Measurements from ENCODE around the gene PDIA6. TPM values are rescaled to one million over a fixed set of nuclear protein-coding genes. Genes with fewer than 3 reads are reported as not detected.

The PDIA6 gene
- total RNA-seq, 2 donors from 2014 or later = 402 to 408 TPM

DNA sequence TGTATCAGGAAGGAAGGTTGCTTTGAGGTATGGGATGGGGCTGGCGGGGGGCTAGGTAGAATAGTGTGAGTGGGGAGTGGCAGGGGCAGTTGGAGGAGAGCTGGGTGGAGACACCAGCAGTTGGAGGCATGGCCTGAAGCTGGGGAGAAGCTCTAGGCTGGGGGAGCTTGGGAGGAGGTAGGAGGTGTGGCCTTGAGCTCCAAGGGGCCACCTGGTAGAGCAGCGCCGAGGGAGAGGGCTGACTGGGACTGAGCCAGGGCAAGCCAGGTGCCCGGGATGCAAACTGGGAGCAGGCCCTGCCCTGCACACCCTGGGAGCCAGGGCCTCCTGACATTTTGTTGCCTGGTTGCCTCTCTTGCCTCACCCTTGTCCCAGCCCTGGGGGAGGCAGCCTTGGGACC is 33.1 kb upstream of the PDIA6 start:
- Mint-ChIP-seq H3K36me3 (ENCODE audit: low read depth) (no peaks in the 10 kb centered on the region), H3K27me3 (ENCODE audit: insufficient read depth) (peaks cover 7% of the 10 kb centered on the region), H3K4me1 (peaks cover 34% of the 10 kb centered on the region), H3K9me3 (peaks cover 20% of the 10 kb centered on the region), H3K4me3 (no peak overlapping the region), H3K27ac (no peak overlapping the region)
- Histone ChIP-seq H3K4me3 (ENCODE audit: low read length) (no peak overlapping the region), H3K27me3 (ENCODE audit: control insufficient read depth, insufficient read depth, low read length, poor library complexity, severe bottlenecking) (no peaks in the 10 kb centered on the region), H3K4me1 (ENCODE audit: control insufficient read depth, insufficient read depth, low read length) (peaks cover 5% of the 10 kb centered on the region), H3K27ac (ENCODE audit: low read depth, low read length) (no peak overlapping the region), H3K9ac (ENCODE audit: extremely low read depth, low read length, poor library complexity, severe bottlenecking) (no peak overlapping the region), H3K36me3 (ENCODE audit: control insufficient read depth, insufficient read depth, low read length) (no peaks in the 10 kb centered on the region), H3K9me3 (ENCODE audit: control insufficient read depth, low read length) (peaks cover 16% of the 10 kb centered on the region)
- 92 to 95% methylated on average over 4 of the region's 4 CpGs for WGBS, 2 experiments (ENCODE audit: insufficient coverage in 1 of 2, insufficient read length in 1 of 2)
- TF ChIP-seq, protein P1, sequence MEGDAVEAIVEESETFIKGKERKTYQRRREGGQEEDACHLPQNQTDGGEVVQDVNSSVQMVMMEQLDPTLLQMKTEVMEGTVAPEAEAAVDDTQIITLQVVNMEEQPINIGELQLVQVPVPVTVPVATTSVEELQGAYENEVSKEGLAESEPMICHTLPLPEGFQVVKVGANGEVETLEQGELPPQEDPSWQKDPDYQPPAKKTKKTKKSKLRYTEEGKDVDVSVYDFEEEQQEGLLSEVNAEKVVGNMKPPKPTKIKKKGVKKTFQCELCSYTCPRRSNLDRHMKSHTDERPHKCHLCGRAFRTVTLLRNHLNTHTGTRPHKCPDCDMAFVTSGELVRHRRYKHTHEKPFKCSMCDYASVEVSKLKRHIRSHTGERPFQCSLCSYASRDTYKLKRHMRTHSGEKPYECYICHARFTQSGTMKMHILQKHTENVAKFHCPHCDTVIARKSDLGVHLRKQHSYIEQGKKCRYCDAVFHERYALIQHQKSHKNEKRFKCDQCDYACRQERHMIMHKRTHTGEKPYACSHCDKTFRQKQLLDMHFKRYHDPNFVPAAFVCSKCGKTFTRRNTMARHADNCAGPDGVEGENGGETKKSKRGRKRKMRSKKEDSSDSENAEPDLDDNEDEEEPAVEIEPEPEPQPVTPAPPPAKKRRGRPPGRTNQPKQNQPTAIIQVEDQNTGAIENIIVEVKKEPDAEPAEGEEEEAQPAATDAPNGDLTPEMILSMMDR (conservative IDR thresholded peaks at IDR 0.05) = no peak
- no peak for DNase-seq

DNA sequence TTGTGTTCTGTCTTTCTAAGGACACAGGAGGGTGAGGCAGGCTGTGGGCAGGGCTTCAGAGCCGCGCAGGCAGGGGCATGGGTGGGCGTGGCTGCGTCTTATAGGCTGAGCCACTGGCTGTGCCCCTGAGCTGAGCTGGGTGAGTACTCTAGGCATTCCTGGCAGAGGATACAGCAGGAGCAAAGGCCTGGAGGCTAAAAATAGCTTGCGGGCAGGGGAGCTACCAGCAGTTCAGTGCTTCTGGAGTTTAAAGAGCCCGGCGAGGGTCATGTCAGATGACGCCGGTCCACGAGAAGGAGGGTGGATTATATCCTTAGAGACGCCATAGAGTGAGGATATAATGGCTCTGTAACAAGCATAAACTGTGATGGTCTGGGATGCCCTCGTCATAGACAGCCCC is 31.5 kb upstream of the PDIA6 start:
- Mint-ChIP-seq H3K27me3 (ENCODE audit: insufficient read depth) (peaks cover 9% of the 10 kb centered on the region), H3K9me3 (peaks cover 27% of the 10 kb centered on the region), H3K27ac (no peak overlapping the region), H3K4me3 (no peak overlapping the region), H3K4me1 (peaks cover 20% of the 10 kb centered on the region), H3K36me3 (ENCODE audit: low read depth) (no peaks in the 10 kb centered on the region)
- H3K27me3 ChIP-seq (ENCODE audit: control insufficient read depth, insufficient read depth, low read length, poor library complexity, severe bottlenecking) = no peaks in the 10 kb centered on the region
- TF ChIP-seq, protein P1 (conservative IDR thresholded peaks at IDR 0.05) = no peak
- 52% methylated on average over 11 of the region's 12 CpGs for WGBS, 2 experiments (ENCODE audit: insufficient coverage in 1 of 2, insufficient read length in 1 of 2)
- no peak overlapping the region for H3K9ac ChIP-seq (ENCODE audit: extremely low read depth, low read length, poor library complexity, severe bottlenecking)
- H3K27ac ChIP-seq (ENCODE audit: low read depth, low read length) = no peak overlapping the region
- peaks cover 5% of the 10 kb centered on the region for H3K4me1 ChIP-seq (ENCODE audit: control insufficient read depth, insufficient read depth, low read length)
- H3K9me3 ChIP-seq (ENCODE audit: control insufficient read depth, low read length) = peaks cover 17% of the 10 kb centered on the region
- H3K4me3 ChIP-seq (ENCODE audit: low read length) = no peak overlapping the region
- peak; percentile 89 for DNase-seq
- no peaks in the 10 kb centered on the region for H3K36me3 ChIP-seq (ENCODE audit: control insufficient read depth, insufficient read depth, low read length)

DNA sequence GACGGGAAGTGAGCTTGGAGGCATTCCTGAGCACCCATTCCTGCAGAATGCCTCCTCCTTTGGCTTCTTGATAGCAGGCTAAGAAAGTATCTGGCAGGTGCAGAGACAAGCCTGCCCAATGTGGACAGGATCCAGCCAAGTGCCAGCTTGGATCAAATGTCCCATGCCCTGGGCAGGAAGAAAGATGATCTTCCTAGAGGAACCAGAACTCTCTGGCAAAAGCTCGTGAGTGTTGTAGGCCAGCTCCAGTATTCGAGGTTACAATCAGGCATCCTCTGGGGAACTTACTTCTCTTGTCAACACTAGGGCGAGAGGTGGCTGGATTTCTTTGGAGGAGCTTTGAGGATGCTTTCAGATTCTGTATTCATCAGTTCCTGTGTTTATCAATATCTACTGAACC is 29.9 kb upstream of the PDIA6 start:
- H3K4me1 Mint-ChIP-seq = peaks cover 10% of the 10 kb centered on the region
- Histone ChIP-seq H3K9ac (ENCODE audit: extremely low read depth, low read length, poor library complexity, severe bottlenecking) (no peak overlapping the region), H3K27ac (ENCODE audit: low read depth, low read length) (no peak overlapping the region), H3K4me3 (ENCODE audit: low read length) (no peak overlapping the region), H3K9me3 (ENCODE audit: control insufficient read depth, low read length) (peaks cover 17% of the 10 kb centered on the region), H3K36me3 (ENCODE audit: control insufficient read depth, insufficient read depth, low read length) (no peaks in the 10 kb centered on the region), H3K27me3 (ENCODE audit: control insufficient read depth, insufficient read depth, low read length, poor library complexity, severe bottlenecking) (no peaks in the 10 kb centered on the region), H3K4me1 (ENCODE audit: control insufficient read depth, insufficient read depth, low read length) (peaks cover 4% of the 10 kb centered on the region)
- H3K4me3 Mint-ChIP-seq = no peak overlapping the region
- 88 to 90% methylated on average over 3 to 4 of the region's 4 CpGs for WGBS, 2 experiments (ENCODE audit: insufficient coverage in 1 of 2, insufficient read length in 1 of 2)
- no peaks in the 10 kb centered on the region for H3K36me3 Mint-ChIP-seq (ENCODE audit: low read depth)
- no peak overlapping the region for H3K27ac Mint-ChIP-seq
- H3K9me3 Mint-ChIP-seq = peaks cover 27% of the 10 kb centered on the region
- no peak for DNase-seq
- peaks cover 9% of the 10 kb centered on the region for H3K27me3 Mint-ChIP-seq (ENCODE audit: insufficient read depth)
- TF ChIP-seq, protein P1 (conservative IDR thresholded peaks at IDR 0.05) = no peak

All from endodermal cell (in vitro differentiated cells).